NB4 (cell line): ENCODE data around the gene PASK.

Source experiments
- CTCF ChIP-seq: IDR thresholded peaks from one replicate; pipeline ENCODE4 v1.5.1; 2012; ENCODE audit warnings: low read depth, low read length
- MAX ChIP-seq: IDR thresholded peaks from 2 replicates; pipeline ENCODE4 v1.6.1; 2011; ENCODE audit warnings: low read depth, low read length
- MYC ChIP-seq: IDR thresholded peaks from 2 replicates; pipeline ENCODE4 v1.6.1; 2011; ENCODE audit warnings: low read depth, low read length
- POLR2A ChIP-seq: IDR thresholded peaks from 2 replicates; pipeline ENCODE4 v1.6.1; 2011; ENCODE audit warnings: mild to moderate bottlenecking; ENCODE audit not compliant: insufficient read length; ENCODE audit errors: extremely low read depth

- TF ChIP-seq POLR2A: peak; percentile 69
- TF ChIP-seq MAX: peak; percentile 50
- TF ChIP-seq CTCF: no peak
- TF ChIP-seq MYC: peak; percentile 66; the same call in 1 of the 2 replicates
Observed at GRCh38 chr2:241102239-241102803, 47.0 kb downstream of the PASK start, which contains the start of gene MTERF4.
